Measurements from ENCODE around the gene C12orf43. TPM values are rescaled to one million over a fixed set of nuclear protein-coding genes. Genes with fewer than 3 reads are reported as not detected.
A peak's percentile ranks its signal among the peaks of the same experiment; 100 is the strongest.

C12orf43 gene
- total RNA-seq, 1 experiment from 2014 or later, result 25.7 TPM

- H3K27me3 ChIP-seq (ENCODE audit: insufficient read depth, low read length), result no peaks in the 10 kb centered on the region
- H3K79me1 ChIP-seq (ENCODE audit: insufficient read depth, low read depth, low read length, poor library complexity, severe bottlenecking), result no peaks in the 10 kb centered on the region
- H4K5ac ChIP-seq (ENCODE audit: insufficient read length, low read depth, low read length), result no peak overlapping the region
- Mint-ChIP-seq H3K27me3 (ENCODE audit: low read depth) (no peaks in the 10 kb centered on the region), H3K4me1 (peaks cover 3 to 4% of the 10 kb centered on the region in 2 experiments), H3K4me3 (no peak overlapping the region), H3K36me3 (ENCODE audit: insufficient read depth in 1 of 3, low read depth in 3 of 3) (peaks cover 35 to 60% (median 56%) of the 10 kb centered on the region in 3 experiments), H3K9me3 (no peaks in the 10 kb centered on the region), H3K27ac (peak overlapping the region in 1 of 3 experiments; percentile 20; a peak in 1 of 7 replicates)
- TF ChIP-seq CTCF (conservative IDR thresholded peaks at IDR 0.05), result no peak
- no CpG with 5 or more reads among the region's 16 CpGs for WGBS (ENCODE audit: extremely low coverage, insufficient read length, low lambda C conversion rate)
- H3K18ac ChIP-seq (ENCODE audit: insufficient read length, low read depth, low read length), result no peak overlapping the region
- no peaks in the 10 kb centered on the region for H3K79me2 ChIP-seq (ENCODE audit: insufficient read depth, low read length)
- no peak overlapping the region for H3K9ac ChIP-seq (ENCODE audit: extremely low read depth, insufficient read length, low read length)
- no peak overlapping the region for H2BK15ac ChIP-seq (ENCODE audit: low read depth, low read length)
- H3K4ac ChIP-seq (ENCODE audit: low read depth, low read length), result no peak overlapping the region
- no peak for DNase-seq
- H2BK12ac ChIP-seq (ENCODE audit: insufficient read length, low read depth, low read length), result no peak overlapping the region
- no peaks in the 10 kb centered on the region for H4K20me1 ChIP-seq (ENCODE audit: control insufficient read depth, insufficient read depth, insufficient read length)
- no peak overlapping the region for H3K23ac ChIP-seq (ENCODE audit: insufficient read length, low read depth, low read length)
- no peak overlapping the region for H2AFZ ChIP-seq (ENCODE audit: low read length)
- no peaks in the 10 kb centered on the region for H3K4me1 ChIP-seq (ENCODE audit: insufficient read depth, low read length)
- H3K56ac ChIP-seq (ENCODE audit: insufficient read length, low read depth, low read length), result no peak overlapping the region
- H3K9me3 ChIP-seq (ENCODE audit: control insufficient read depth, low read depth, low read length), result no peaks in the 10 kb centered on the region
- H3K4me2 ChIP-seq (ENCODE audit: insufficient read depth, insufficient read length, low read length), result no peak overlapping the region
- no peak overlapping the region for H2BK5ac ChIP-seq (ENCODE audit: insufficient read length, low read length)
- H2AK5ac ChIP-seq (ENCODE audit: insufficient read length, low read length), result no peak overlapping the region
- no peak overlapping the region for H3T11ph ChIP-seq (ENCODE audit: low read length)
- no peaks in the 10 kb centered on the region for H3K23me2 ChIP-seq (ENCODE audit: insufficient read length, low read depth, low read length, poor library complexity, severe bottlenecking)
- H4K8ac ChIP-seq (replicated peaks; ENCODE audit: insufficient read length, low read depth, low read length), result no peak overlapping the region
- no peak overlapping the region for H3K14ac ChIP-seq (ENCODE audit: insufficient read depth, low read length)
- no peak overlapping the region for H3K27ac ChIP-seq (ENCODE audit: insufficient read length, low read depth, low read length)
- H2BK120ac ChIP-seq (ENCODE audit: low read depth, low read length, poor library complexity, severe bottlenecking), result no peak overlapping the region
- H2BK20ac ChIP-seq (ENCODE audit: low read depth, low read length, poor library complexity, severe bottlenecking), result no peak overlapping the region
- H4K91ac ChIP-seq (ENCODE audit: insufficient read length, low read depth, low read length), result no peak overlapping the region
Measured at GRCh38 chr12:121004253-121004815, 12.0 kb downstream of the C12orf43 start.
